MCF 10A (cell line): ENCODE data around the gene AZIN2. TPM values are rescaled to one million over a fixed set of nuclear protein-coding genes. Genes with fewer than 3 reads are reported as not detected.

ENCODE experiments used
- BruUV-seq: library from RNA; stranded (reverse); fragments of 400-500 nt; replicated peaks from 2 replicates; lab custom pipeline; 2021; lab: Mats Ljungman, UMichigan
- CTCF ChIA-PET: fragments of 300-600 bp; sonication (Branson Sonifier 250); formaldehyde crosslinking; extraction: SDS; loops from one replicate; lab custom pipeline; 2021; ENCODE audit warnings: antibody characterized with exemption, inconsistent platforms; lab: Yijun Ruan, JAX
- POLR2A ChIA-PET: fragments of 300-600, 350-650 bp; sonication (Branson Sonifier 250); formaldehyde crosslinking; extraction: SDS; loops from one replicate; lab custom pipeline; 2020; ENCODE audit warnings: antibody characterized with exemption, inconsistent platforms; lab: Yijun Ruan, JAX
- DNase-seq: peaks from one replicate; pipeline ENCODE4 v3.0.0-alpha.2; 2018; ENCODE audit not compliant: unreplicated experiment
- H3K27ac Mint-ChIP-seq: one replicate; pipeline ENCODE4 v1.8.0; 2022; ENCODE audit warnings: mild to moderate bottlenecking, low read depth, mixed read lengths; ENCODE audit not compliant: unreplicated experiment
- H3K27me3 Mint-ChIP-seq: one replicate; pipeline ENCODE4 v1.8.0; 2022; ENCODE audit warnings: mixed read lengths; ENCODE audit not compliant: insufficient read depth, unreplicated experiment
- H3K36me3 Mint-ChIP-seq: one replicate; pipeline ENCODE4 v1.8.0; 2022; ENCODE audit warnings: mild to moderate bottlenecking, moderate library complexity, mixed read lengths; ENCODE audit not compliant: insufficient read depth, unreplicated experiment
- H3K4me1 Mint-ChIP-seq: one replicate; pipeline ENCODE4 v1.8.0; 2022; ENCODE audit warnings: mixed read lengths; ENCODE audit not compliant: insufficient read depth, unreplicated experiment
- H3K4me3 Mint-ChIP-seq: one replicate; pipeline ENCODE4 v1.8.0; 2022; ENCODE audit warnings: mild to moderate bottlenecking, moderate library complexity, mixed read lengths; ENCODE audit not compliant: unreplicated experiment
- H3K9me3 Mint-ChIP-seq: one replicate; pipeline ENCODE4 v1.8.0; 2022; ENCODE audit warnings: mixed read lengths; ENCODE audit not compliant: unreplicated experiment
- intact Hi-C: fragments of 100-400 bp; cut with micrococcal nuclease; formaldehyde crosslinking; loops from 2 replicates; pipeline ENCODE4 v1.14.1; 2022
- total RNA-seq: library from RNA; stranded (reverse); gene quantifications from 2 replicates; pipeline ENCODE4 v1.2.3, GENCODE V29; 2022
- TF ChIP-seq, protein P1 (sequence below): fragments of 200-600 bp; IDR thresholded peaks from one replicate; pipeline ENCODE4 v1.8.0; 2022; ENCODE audit warnings: antibody characterized with exemption, mild to moderate bottlenecking; ENCODE audit not compliant: unreplicated experiment

The AZIN2 gene
- total RNA-seq, 1 experiment from 2014 or later: 1.6 TPM

DNA sequence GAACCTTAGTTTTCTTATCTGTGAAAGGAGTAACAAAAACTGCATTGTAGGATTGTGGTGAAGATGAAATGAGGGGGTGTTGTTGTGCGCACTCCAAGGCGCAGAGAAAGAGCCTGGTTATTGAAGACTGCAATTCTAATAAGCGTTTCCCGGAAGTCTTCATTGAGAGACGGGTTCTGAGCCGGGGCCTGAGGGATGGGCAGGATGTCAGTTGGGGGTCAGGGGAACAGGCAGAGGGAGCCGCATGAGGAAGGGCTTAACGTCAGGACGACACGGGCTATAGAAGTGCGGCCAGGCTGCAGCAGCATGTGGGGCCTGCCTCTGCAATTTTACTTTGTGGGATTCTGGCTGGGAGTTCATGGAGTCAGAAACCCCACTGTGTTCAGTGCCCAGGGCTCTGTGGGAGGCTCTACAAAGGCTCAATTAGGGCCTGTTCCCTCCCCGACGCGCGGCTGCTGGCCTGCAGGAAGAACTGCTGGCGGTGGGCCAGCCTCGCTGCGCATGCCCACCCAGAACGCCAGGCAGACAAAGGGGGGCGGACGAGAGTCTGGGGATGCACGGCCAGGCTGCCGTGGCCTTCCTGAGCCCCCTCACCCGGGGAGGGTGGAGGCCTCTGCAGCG is 80.2 kb downstream of the AZIN2 start:
- Mint-ChIP-seq H3K27ac (no peak overlapping the region), H3K4me1 (no peaks in the 10 kb centered on the region), H3K4me3 (no peak overlapping the region), H3K9me3 (no peaks in the 10 kb centered on the region), H3K27me3 (no peaks in the 10 kb centered on the region), H3K36me3 (peaks cover 7% of the 10 kb centered on the region)
- BruUV-seq: no TSS peak
- intact Hi-C loops: no loop called here
- DNase-seq: no peak
- TF ChIP-seq, protein P1, sequence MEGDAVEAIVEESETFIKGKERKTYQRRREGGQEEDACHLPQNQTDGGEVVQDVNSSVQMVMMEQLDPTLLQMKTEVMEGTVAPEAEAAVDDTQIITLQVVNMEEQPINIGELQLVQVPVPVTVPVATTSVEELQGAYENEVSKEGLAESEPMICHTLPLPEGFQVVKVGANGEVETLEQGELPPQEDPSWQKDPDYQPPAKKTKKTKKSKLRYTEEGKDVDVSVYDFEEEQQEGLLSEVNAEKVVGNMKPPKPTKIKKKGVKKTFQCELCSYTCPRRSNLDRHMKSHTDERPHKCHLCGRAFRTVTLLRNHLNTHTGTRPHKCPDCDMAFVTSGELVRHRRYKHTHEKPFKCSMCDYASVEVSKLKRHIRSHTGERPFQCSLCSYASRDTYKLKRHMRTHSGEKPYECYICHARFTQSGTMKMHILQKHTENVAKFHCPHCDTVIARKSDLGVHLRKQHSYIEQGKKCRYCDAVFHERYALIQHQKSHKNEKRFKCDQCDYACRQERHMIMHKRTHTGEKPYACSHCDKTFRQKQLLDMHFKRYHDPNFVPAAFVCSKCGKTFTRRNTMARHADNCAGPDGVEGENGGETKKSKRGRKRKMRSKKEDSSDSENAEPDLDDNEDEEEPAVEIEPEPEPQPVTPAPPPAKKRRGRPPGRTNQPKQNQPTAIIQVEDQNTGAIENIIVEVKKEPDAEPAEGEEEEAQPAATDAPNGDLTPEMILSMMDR: no peak
- POLR2A ChIA-PET: interaction anchor here (0.7 kb wide), 1 partner anchor 11 kb away, joined by 3 read pairs; no protein-coding TSS in a partner anchor
- CTCF ChIA-PET: no interaction called here

DNA sequence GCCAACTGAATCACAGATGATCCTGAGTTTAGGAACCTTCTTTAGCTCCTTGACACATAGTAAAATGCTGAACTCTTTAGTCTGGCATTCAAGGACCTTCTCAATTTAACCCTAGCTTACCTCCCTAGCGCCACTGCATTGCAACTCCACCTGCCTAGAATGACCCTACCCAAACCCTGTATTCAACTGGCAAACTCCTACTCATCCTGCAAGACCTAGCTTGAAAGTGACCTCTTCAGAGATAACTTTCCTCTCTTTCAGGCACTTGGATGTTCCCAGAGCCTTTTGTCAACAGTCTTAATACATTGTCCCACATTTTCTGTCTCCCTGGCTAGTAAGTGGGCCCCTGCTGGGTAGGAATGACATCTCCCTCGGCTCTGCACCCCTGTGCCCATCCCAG is 81.2 kb downstream of the AZIN2 start:
- no peaks in the 10 kb centered on the region for H3K9me3 Mint-ChIP-seq
- BruUV-seq: no TSS peak
- intact Hi-C loops: no loop called here
- TF ChIP-seq, protein P1: no peak
- no peaks in the 10 kb centered on the region for H3K27me3 Mint-ChIP-seq
- DNase-seq: no peak
- POLR2A ChIA-PET: no interaction called here
- no peak overlapping the region for H3K27ac Mint-ChIP-seq
- H3K4me1 Mint-ChIP-seq: no peaks in the 10 kb centered on the region
- CTCF ChIA-PET: interaction anchor here (0.9 kb wide), 1 partner anchor 35 kb away, joined by 3 read pairs; no protein-coding TSS in a partner anchor
- no peak overlapping the region for H3K4me3 Mint-ChIP-seq
- peaks cover 7% of the 10 kb centered on the region for H3K36me3 Mint-ChIP-seq

DNA sequence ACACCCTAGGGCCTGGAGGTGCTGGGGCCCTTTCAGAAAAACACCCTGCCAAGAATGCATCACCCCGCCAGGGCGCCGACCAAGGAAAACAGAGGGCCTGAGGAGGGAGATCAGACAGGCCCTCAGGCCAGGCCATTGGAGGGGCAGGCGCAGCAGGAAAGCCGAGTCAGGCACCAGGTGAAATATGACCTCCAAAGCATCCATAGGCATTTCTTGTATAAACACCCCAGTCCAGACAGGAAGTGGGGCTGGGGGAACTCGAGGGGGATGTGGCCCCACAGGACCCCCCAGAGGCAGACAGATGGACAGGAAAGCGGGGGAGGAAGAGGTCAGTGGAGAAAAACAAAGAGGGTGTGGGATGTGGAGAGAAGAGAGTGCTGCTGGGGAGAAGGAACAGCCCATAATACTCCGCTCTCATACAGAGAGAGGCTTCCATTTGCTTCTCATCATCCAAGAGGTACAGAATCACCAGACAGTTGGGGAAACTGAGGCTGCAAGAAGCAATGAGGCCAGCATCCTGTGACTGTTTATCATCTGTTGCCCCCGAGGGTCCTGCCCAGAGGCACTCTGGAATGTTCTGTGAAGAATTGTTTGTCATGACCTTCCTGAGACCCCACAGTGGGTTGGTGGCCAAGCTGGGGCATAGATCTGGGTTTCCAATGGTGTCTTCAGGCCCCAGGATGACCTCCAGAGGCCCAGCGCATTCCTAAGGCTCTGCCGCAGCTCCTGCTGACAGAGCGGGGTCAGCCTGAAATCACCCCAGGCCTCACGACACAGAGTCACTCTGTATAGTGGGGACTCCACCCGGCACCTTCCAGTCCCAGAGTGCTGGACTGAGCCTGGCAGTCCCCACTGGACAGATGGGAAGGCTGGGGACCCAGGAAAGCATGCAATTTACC is 82.9 kb downstream of the AZIN2 start:
- DNase-seq: no peak
- Mint-ChIP-seq H3K27me3 (no peaks in the 10 kb centered on the region), H3K27ac (no peak overlapping the region), H3K4me1 (no peaks in the 10 kb centered on the region), H3K4me3 (no peak overlapping the region), H3K9me3 (no peaks in the 10 kb centered on the region), H3K36me3 (peaks cover 7% of the 10 kb centered on the region)
- intact Hi-C loops: no loop called here
- CTCF ChIA-PET: no interaction called here
- POLR2A ChIA-PET: no interaction called here
- BruUV-seq: no TSS peak
- TF ChIP-seq, protein P1: no peak

DNA sequence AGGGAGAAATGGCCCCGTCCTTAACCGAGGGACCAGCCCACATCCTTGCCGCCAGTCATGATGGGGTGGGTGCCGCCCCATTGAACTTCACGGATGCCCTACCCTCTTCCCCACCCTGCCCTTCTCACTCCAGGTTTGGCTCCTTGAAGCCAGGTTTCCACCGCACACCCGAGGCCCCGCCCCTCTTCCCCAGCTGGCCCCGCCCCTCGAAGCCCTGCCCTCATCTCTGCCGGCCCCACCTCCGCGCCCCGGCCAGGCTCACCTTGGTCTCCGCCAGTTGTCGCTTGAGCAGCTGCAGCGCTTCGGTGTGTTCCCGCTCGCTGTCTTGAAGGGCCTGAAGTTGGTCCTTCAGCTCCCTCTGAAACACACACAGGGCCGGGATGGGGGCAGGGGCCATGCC is 84.3 kb downstream of the AZIN2 start:
- CTCF ChIA-PET: no interaction called here
- Mint-ChIP-seq H3K9me3 (no peaks in the 10 kb centered on the region), H3K27me3 (no peaks in the 10 kb centered on the region), H3K36me3 (peaks cover 7% of the 10 kb centered on the region), H3K4me1 (no peaks in the 10 kb centered on the region), H3K27ac (no peak overlapping the region), H3K4me3 (no peak overlapping the region)
- no TSS peak for BruUV-seq
- DNase-seq: no peak
- intact Hi-C loops: no loop called here
- TF ChIP-seq, protein P1: no peak
- POLR2A ChIA-PET: no interaction called here
